K562 (cell line): ENCODE measurements around the gene DSCAM. TPM values are rescaled to one million over a fixed set of nuclear protein-coding genes. Genes with fewer than 3 reads are reported as not detected.

Experiments used
- ATAC-seq: fragments of 200-7000 bp; cut with Tn5 transposase; 3 replicates; pipeline ENCODE4 v1.9.1; 2020; ENCODE audit warnings: moderate library complexity
- BruUV-seq: library from RNA; stranded (reverse); fragments of 400-500 nt; replicated peaks from 2 replicates; lab custom pipeline; 2021; lab: Mats Ljungman, UMichigan
- CTCF ChIA-PET: fragments of 300-600 bp; formaldehyde crosslinking; extraction: SDS; loops from one replicate; lab custom pipeline; 2021; ENCODE audit warnings: low intra/inter-chr PET ratio; lab: Yijun Ruan, JAX
- POLR2A ChIA-PET: fragments of 300-600, 350-650 bp; sonication (Branson Sonifier 250); formaldehyde crosslinking; extraction: SDS; loops from one replicate; lab custom pipeline; 2021; ENCODE audit warnings: antibody characterized with exemption, inconsistent platforms; lab: Yijun Ruan, JAX
- DNase-seq, 4 experiments: peaks; one replicate each; pipeline versions ENCODE4 v3.0.0 to v3.0.0-alpha.2; 2011 to 2018; ENCODE audit warnings: low spot score in 3 of 4, mixed read lengths in 3 of 4; ENCODE audit errors: extremely low read depth in 1 of 4
- FAIRE-seq: peaks from 2 replicates; lab custom pipeline; 2011; peaks lifted over from hg19 to GRCh38; lab: Jason Lieb, UNC
- H2AFZ ChIP-seq: 2 replicates; pipeline ENCODE4 v1.6.0; 2011; ENCODE audit warnings: low read depth, low read length, control low read depth, inconsistent platforms
- H3K27ac ChIP-seq: fragments of 200-600 bp; 3 replicates; pipeline ENCODE4 v1.8.0; 2011; ENCODE audit warnings: low read depth, mild to moderate bottlenecking, control low read depth, inconsistent platforms, low read length, moderate library complexity, mixed read lengths; ENCODE audit errors: extremely low read depth
- H3K27me3 ChIP-seq, 2 experiments: fragments of 300-600 bp in 1 of 2; 2 replicates in 1 of 2; 3 replicates in 1 of 2; pipeline versions ENCODE4 v1.6.0 to v1.8.0; 2011; ENCODE audit warnings: inconsistent platforms in 2 of 2, low read length in 2 of 2, mild to moderate bottlenecking in 1 of 2, mixed read lengths in 1 of 2, moderate library complexity in 1 of 2; ENCODE audit not compliant: control insufficient read depth in 2 of 2, insufficient read depth in 2 of 2
- H3K36me3 ChIP-seq: fragments of 300-600 bp; 3 replicates; pipeline ENCODE4 v1.8.0; 2011; ENCODE audit warnings: mild to moderate bottlenecking, low read length, inconsistent platforms; ENCODE audit not compliant: control insufficient read depth, insufficient read depth
- H3K4me1 ChIP-seq, 2 experiments: fragments of 200-600 bp in 1 of 2; replicated peaks in 1 of 2; 2 replicates in 1 of 2; 3 replicates in 1 of 2; pipeline versions ENCODE4 v1.5.1 to v1.8.0; 2011; ENCODE audit warnings: inconsistent platforms in 2 of 2, low read length in 2 of 2, mild to moderate bottlenecking in 1 of 2, mixed read lengths in 1 of 2, moderate library complexity in 1 of 2; ENCODE audit not compliant: control insufficient read depth in 2 of 2, insufficient read depth in 2 of 2
- H3K4me2 ChIP-seq: 2 replicates; pipeline ENCODE4 v1.6.1; 2011; ENCODE audit warnings: low read length, control low read depth, inconsistent platforms, mixed read lengths; ENCODE audit not compliant: insufficient read depth
- H3K4me3 ChIP-seq: fragments of 200-600 bp; sonication (generic), shearing (Covaris generic); 2 replicates; pipeline ENCODE4 v1.5.1; 2016; ENCODE audit warnings: control low read depth, inconsistent platforms
- H3K79me2 ChIP-seq: fragments of 200-600 bp; 3 replicates; pipeline ENCODE4 v1.8.0; 2011; ENCODE audit warnings: low read length, inconsistent platforms; ENCODE audit not compliant: control insufficient read depth, insufficient read depth
- H3K9ac ChIP-seq, 2 experiments: 2 replicates each; pipeline versions ENCODE4 v1.6.0 to v1.6.1; 2011; ENCODE audit warnings: low read depth in 2 of 2, low read length in 2 of 2, control low read depth in 1 of 2, inconsistent platforms in 1 of 2, mild to moderate bottlenecking in 1 of 2, mixed read lengths in 1 of 2; ENCODE audit not compliant: insufficient read depth in 1 of 2
- H3K9me1 ChIP-seq: one replicate; pipeline ENCODE4 v1.6.0; 2011; ENCODE audit warnings: inconsistent platforms, mild to moderate bottlenecking, low read length, moderate library complexity; ENCODE audit not compliant: control insufficient read depth, insufficient read depth
- H3K9me3 ChIP-seq: replicated peaks from 2 replicates; pipeline ENCODE4 v1.5.1; 2011; ENCODE audit warnings: low read depth, low read length, inconsistent platforms; ENCODE audit not compliant: control insufficient read depth, insufficient read depth
- H4K20me1 ChIP-seq: replicated peaks from 2 replicates; pipeline ENCODE4 v1.6.1; 2011; ENCODE audit warnings: low read length, inconsistent platforms, mixed read lengths; ENCODE audit not compliant: control insufficient read depth, insufficient read depth
- HCFC1 ChIP-seq: IDR thresholded peaks from 2 replicates; pipeline ENCODE4 v1.6.1; 2012; ENCODE audit warnings: low read depth, low read length, improper control_type of control experiment
- SMAD4 ChIP-seq: fragments of 250-450 bp; sonication (Bioruptor Pico); conservative IDR thresholded peaks from 2 replicates; pipeline ENCODE4 v1.8.0; 2021; ENCODE audit warnings: inconsistent platforms, mild to moderate bottlenecking, moderate library complexity
- WGBS: fragments of 100-300 bp; shearing (Covaris generic); methylation state at CpG from one replicate; pipeline ENCODE4 v1.1.6; 2016; ENCODE audit warnings: low coverage, mixed read lengths; ENCODE audit not compliant: insufficient coverage; ENCODE audit errors: missing lambda C conversion rate; 5-methylcytosine and 5-hydroxymethylcytosine counted together
- in situ Hi-C: fragments of 300-500 bp; cut with MboI; formaldehyde crosslinking; loops from 4 replicates; pipeline ENCODE4 v1.15.0; 2018; ENCODE audit warnings: inconsistent platforms, mixed read lengths
- intact Hi-C: fragments of 100-400 bp; cut with micrococcal nuclease; formaldehyde crosslinking; loops from 2 replicates; pipeline ENCODE4 v1.14.2; 2022
- polyA plus RNA-seq, 8 experiments: library from polyadenylated mRNA; depleted of rRNA in 4 of 8; stranded (reverse) in 5 of 8; unstranded in 3 of 8; fragments of >200 nt; fragmentation: Nextera tagmentation in 2 of 8; fragmentation: Illumina TruSeq in 1 of 8; extraction: Ambion mirVana in 2 of 8; extraction: Trizol in 1 of 8; gene quantifications; 2 replicates each; pipeline versions ENCODE4 v1.2.1 to v1.2.3, GENCODE V29; 2011 to 2014; ENCODE audit warnings: inconsistent platforms in 1 of 8, missing spikeins in 1 of 8
- total RNA-seq, 7 experiments: library from RNA; depleted of rRNA in 6 of 7; stranded (reverse); fragments of >200 nt in 6 of 7; fragmentation: Illumina TruSeq in 2 of 7; extraction: Trizol in 2 of 7; gene quantifications; 2 replicates each; pipeline versions ENCODE4 v1.2.1 to v1.2.3, GENCODE V29; 2011 to 2021; ENCODE audit warnings: low replicate concordance in 1 of 7
- TF ChIP-seq, protein P1 (sequence below): fragments of 250-450 bp; sonication (Bioruptor Pico); IDR thresholded peaks from 2 replicates; pipeline ENCODE4 v1.5.0; 2021; ENCODE audit warnings: mild to moderate bottlenecking, borderline replicate concordance

Gene DSCAM
- total and polyA plus RNA-seq, 9 of the 15 experiments (the other 6 are each of a cell fraction or from before 2014, with no cell fraction given): not detected

- TF ChIP-seq, protein P1, sequence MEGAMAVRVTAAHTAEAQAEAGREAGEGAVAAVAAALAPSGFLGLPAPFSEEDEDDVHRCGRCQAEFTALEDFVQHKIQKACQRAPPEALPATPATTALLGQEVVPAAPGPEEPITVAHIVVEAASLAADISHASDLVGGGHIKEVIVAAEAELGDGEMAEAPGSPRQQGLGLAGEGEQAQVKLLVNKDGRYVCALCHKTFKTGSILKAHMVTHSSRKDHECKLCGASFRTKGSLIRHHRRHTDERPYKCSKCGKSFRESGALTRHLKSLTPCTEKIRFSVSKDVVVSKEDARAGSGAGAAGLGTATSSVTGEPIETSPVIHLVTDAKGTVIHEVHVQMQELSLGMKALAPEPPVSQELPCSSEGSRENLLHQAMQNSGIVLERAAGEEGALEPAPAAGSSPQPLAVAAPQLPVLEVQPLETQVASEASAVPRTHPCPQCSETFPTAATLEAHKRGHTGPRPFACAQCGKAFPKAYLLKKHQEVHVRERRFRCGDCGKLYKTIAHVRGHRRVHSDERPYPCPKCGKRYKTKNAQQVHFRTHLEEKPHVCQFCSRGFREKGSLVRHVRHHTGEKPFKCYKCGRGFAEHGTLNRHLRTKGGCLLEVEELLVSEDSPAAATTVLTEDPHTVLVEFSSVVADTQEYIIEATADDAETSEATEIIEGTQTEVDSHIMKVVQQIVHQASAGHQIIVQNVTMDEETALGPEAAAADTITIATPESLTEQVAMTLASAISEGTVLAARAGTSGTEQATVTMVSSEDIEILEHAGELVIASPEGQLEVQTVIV (CRISPR knock-in tag): no peak
- TF ChIP-seq, all 486 proteins: peak for 0
Measured at GRCh38 chr21:40164905-40165772, 681.8 kb downstream of the DSCAM start (continued).

DNA sequence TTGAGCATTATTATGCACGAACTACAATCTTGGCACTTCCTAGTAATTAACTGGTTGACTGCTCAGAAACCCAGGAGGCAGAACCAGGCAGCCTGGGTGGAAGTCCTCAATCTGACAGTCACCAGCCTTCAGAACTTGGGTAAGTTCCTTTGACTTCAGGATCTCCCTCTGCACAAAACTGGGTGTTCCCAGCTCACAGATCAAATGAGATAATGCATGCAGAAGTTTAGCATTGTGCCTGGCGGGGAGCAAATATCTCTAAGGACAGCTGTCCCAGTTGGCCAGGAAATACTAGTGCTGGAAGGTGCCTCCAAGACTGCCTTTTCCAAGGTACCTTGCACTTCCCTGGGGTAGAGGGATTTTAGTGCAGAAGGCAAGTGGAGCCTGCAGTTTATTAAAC, 684.9 kb downstream of the DSCAM start:
- no peaks in the 10 kb centered on the region for H3K4me1 ChIP-seq
- H4K20me1 ChIP-seq: no peaks in the 10 kb centered on the region
- no peaks in the 10 kb centered on the region for H3K79me2 ChIP-seq
- H3K27ac ChIP-seq: no peak overlapping the region
- intact Hi-C loops (no loop called here), in situ Hi-C loops (no loop called here)
- H2AFZ ChIP-seq: no peak overlapping the region
- POLR2A ChIA-PET: no interaction called here
- no peak for FAIRE-seq
- no peaks in the 10 kb centered on the region for H3K36me3 ChIP-seq
- no peak for DNase-seq
- H3K4me2 ChIP-seq: no peak overlapping the region
- WGBS: 0% methylated on average over 2 of the region's 2 CpGs
- H3K9ac ChIP-seq: no peak overlapping the region
- CTCF ChIA-PET: no interaction called here
- H3K4me3 ChIP-seq: no peak overlapping the region
- TF ChIP-seq HCFC1 (no peak), SMAD4 (CRISPR knock-in tag) (no peak)
- H3K27me3 ChIP-seq: no peaks in the 10 kb centered on the region
- H3K9me3 ChIP-seq: no peaks in the 10 kb centered on the region
- no peak for ATAC-seq
- no TSS peak for BruUV-seq
- no peaks in the 10 kb centered on the region for H3K9me1 ChIP-seq
